H1 (cell line): ENCODE measurements around the gene GNG12. TPM values are rescaled to one million over a fixed set of nuclear protein-coding genes. Genes with fewer than 3 reads are reported as not detected.

Source experiments
- ATF3 ChIP-seq: IDR thresholded peaks from 2 replicates; pipeline ENCODE4 v1.6.1; 2011; ENCODE audit warnings: low read depth, mild to moderate bottlenecking, low read length; ENCODE audit not compliant: insufficient read depth
- CEBPB ChIP-seq: IDR thresholded peaks from 2 replicates; pipeline ENCODE4 v1.6.1; 2012; ENCODE audit warnings: low read depth, low read length
- CHD7 ChIP-seq: fragments of 300-600 bp; sonication (generic); IDR thresholded peaks from 2 replicates; pipeline ENCODE4 v1.7.1; 2012; ENCODE audit warnings: low read length, moderate library complexity, mild to moderate bottlenecking, inconsistent platforms; ENCODE audit not compliant: insufficient replicate concordance
- CTBP2 ChIP-seq: IDR thresholded peaks from 2 replicates; pipeline ENCODE4 v1.7.0; 2011; ENCODE audit warnings: borderline replicate concordance, mild to moderate bottlenecking, moderate library complexity, mixed read lengths, low read length; ENCODE audit not compliant: insufficient read depth, insufficient read length
- EGR1 ChIP-seq: IDR thresholded peaks from 2 replicates; pipeline ENCODE4 v1.6.1; 2011; ENCODE audit warnings: low read depth, low read length, borderline replicate concordance
- RXRA ChIP-seq: IDR thresholded peaks from 2 replicates; pipeline ENCODE4 v1.6.1; 2011; ENCODE audit warnings: low read depth, mild to moderate bottlenecking, low read length, moderate library complexity; ENCODE audit not compliant: insufficient read depth
- TEAD4 ChIP-seq: IDR thresholded peaks from 2 replicates; pipeline ENCODE4 v1.6.1; 2012; ENCODE audit warnings: low read depth, low read length, inconsistent platforms, mixed read lengths
- YY1 ChIP-seq: IDR thresholded peaks from 2 replicates; pipeline ENCODE4 v1.6.1; 2011; ENCODE audit warnings: low read depth, mild to moderate bottlenecking, low read length
- polyA plus RNA-seq, 7 experiments: library from polyadenylated mRNA; depleted of rRNA in 3 of 7; stranded (reverse) in 5 of 7; unstranded in 2 of 7; fragments of >200 nt in 5 of 7; fragments of 200-250 nt in 2 of 7; gene quantifications; 1 replicate in 5 of 7; 2 replicates in 1 of 7; 4 replicates in 1 of 7; pipeline versions ENCODE4 v1.2.1 to v1.2.3, GENCODE V29; 2011 to 2013; ENCODE audit warnings: missing spikeins in 2 of 7, mixed read lengths in 2 of 7
- total RNA-seq: library from RNA; stranded (reverse); fragmentation: NEBNext Ultra II Directional; extraction: Animal tissue kit (Norgen Biotek cat#: 25700); gene quantifications from 2 replicates; pipeline ENCODE4 v1.2.1, GENCODE V29; 2021

Gene GNG12
- total and polyA plus RNA-seq, 2 of the 8 experiments (the other 6 are each of a cell fraction or from before 2014, with no cell fraction given), result 11.4 to 35.8 TPM

GRCh38 chr1:67825591-67825990 lies 7.7 kb downstream of the GNG12 start (continued):
- no peak for TF ChIP-seq CHD7
- no peak for TF ChIP-seq CEBPB
- TF ChIP-seq CTBP2, result no peak
- no peak for TF ChIP-seq TEAD4
- TF ChIP-seq ATF3, result no peak
- TF ChIP-seq RXRA, result no peak
- no peak for TF ChIP-seq EGR1
- no peak for TF ChIP-seq YY1
